H1 (cell line): Measurements from ENCODE around the gene TAF15. TPM values are rescaled to one million over a fixed set of nuclear protein-coding genes. Genes with fewer than 3 reads are reported as not detected.

ENCODE experiments used
- CTCF ChIA-PET: fragments of 300-600 bp; sonication (Branson Sonifier 250); formaldehyde crosslinking; loops from one replicate; lab custom pipeline; 2021; ENCODE audit not compliant: partially characterized antibody; lab: Charles Lee
- POLR2A ChIA-PET: fragments of 300-600 bp; sonication (Branson Sonifier 250); formaldehyde crosslinking; loops from one replicate; lab custom pipeline; 2021; ENCODE audit warnings: inconsistent platforms; ENCODE audit not compliant: partially characterized antibody; lab: Charles Lee
- DNase-seq, 2 experiments: peaks; one replicate each; pipeline versions ENCODE4 v3.0.0 to v3.0.0-alpha.2; 2010 to 2022; ENCODE audit warnings: low spot score in 2 of 2, low read depth in 1 of 2, mixed read lengths in 1 of 2
- FAIRE-seq: peaks from 2 replicates; lab custom pipeline; 2011; peaks lifted over from hg19 to GRCh38; lab: Jason Lieb, UNC
- H2AFZ ChIP-seq: 2 replicates; pipeline ENCODE4 v1.8.1; 2012; ENCODE audit warnings: low read length, inconsistent platforms
- H2AK5ac ChIP-seq: 2 replicates; pipeline ENCODE4 v1.6.1; 2013; ENCODE audit warnings: low read depth, low read length
- H2BK120ac ChIP-seq: replicated peaks from 2 replicates; pipeline ENCODE3; 2013; ENCODE audit warnings: low read depth, low read length, inconsistent platforms
- H2BK12ac ChIP-seq: 2 replicates; pipeline ENCODE4 v1.6.1; 2013; ENCODE audit warnings: low read depth, low read length
- H2BK15ac ChIP-seq: 2 replicates; pipeline ENCODE4 v1.6.1; 2013; ENCODE audit warnings: low read length
- H2BK20ac ChIP-seq: 2 replicates; pipeline ENCODE4 v1.6.1; 2013; ENCODE audit warnings: low read length
- H2BK5ac ChIP-seq: 2 replicates; pipeline ENCODE4 v1.6.1; 2013; ENCODE audit warnings: low read depth, low read length
- H3K14ac ChIP-seq: 2 replicates; pipeline ENCODE4 v1.6.1; 2013; ENCODE audit warnings: inconsistent platforms; ENCODE audit not compliant: insufficient read length
- H3K18ac ChIP-seq: 2 replicates; pipeline ENCODE4 v1.6.1; 2013; ENCODE audit warnings: low read length; ENCODE audit errors: extremely low read depth
- H3K23ac ChIP-seq: 2 replicates; pipeline ENCODE4 v1.6.1; 2013; ENCODE audit warnings: inconsistent platforms; ENCODE audit not compliant: insufficient read length
- H3K23me2 ChIP-seq: 2 replicates; pipeline ENCODE4 v1.6.1; 2013; ENCODE audit warnings: low read depth, low read length
- H3K27ac ChIP-seq: 2 replicates; pipeline ENCODE4 v1.6.1; 2011; ENCODE audit warnings: low read depth, low read length, inconsistent platforms
- H3K27me3 ChIP-seq, 4 experiments: replicated peaks in 1 of 4; 1 replicate in 1 of 4; 2 replicates in 3 of 4; pipeline versions ENCODE4 v1.6.1 to v1.8.1; 2011 to 2013; ENCODE audit warnings: low read length in 3 of 4, mild to moderate bottlenecking in 3 of 4, inconsistent platforms in 2 of 4, mixed read lengths in 2 of 4, moderate library complexity in 1 of 4; ENCODE audit not compliant: control insufficient read depth in 3 of 4, insufficient read depth in 3 of 4; ENCODE audit errors: extremely low read depth in 1 of 4
- H3K36me3 ChIP-seq, 4 experiments: 2 replicates each; pipeline versions ENCODE4 v1.6.1 to v1.8.1; 2011 to 2013; ENCODE audit warnings: mild to moderate bottlenecking in 4 of 4, low read length in 3 of 4, moderate library complexity in 2 of 4, control low read depth in 1 of 4, inconsistent platforms in 1 of 4; ENCODE audit not compliant: insufficient read depth in 4 of 4, control insufficient read depth in 2 of 4
- H3K4ac ChIP-seq: replicated peaks from 2 replicates; pipeline ENCODE3; 2013; ENCODE audit warnings: low read length, low read depth, mixed read lengths, inconsistent platforms; ENCODE audit not compliant: insufficient read length
- H3K4me1 ChIP-seq, 4 experiments: replicated peaks in 1 of 4; 1 replicate in 1 of 4; 2 replicates in 3 of 4; pipeline versions ENCODE4 v1.6.1 to v1.8.1; 2011 to 2013; ENCODE audit warnings: low read length in 3 of 4, inconsistent platforms in 2 of 4, mixed read lengths in 1 of 4; ENCODE audit not compliant: insufficient read depth in 4 of 4, control insufficient read depth in 3 of 4
- H3K4me2 ChIP-seq, 2 experiments: 2 replicates each; pipeline versions ENCODE4 v1.6.1 to v1.8.1; 2011 to 2013; ENCODE audit warnings: low read depth in 2 of 2, low read length in 2 of 2, control low read depth in 1 of 2, inconsistent platforms in 1 of 2, mild to moderate bottlenecking in 1 of 2; ENCODE audit not compliant: insufficient read depth in 1 of 2
- H3K4me3 ChIP-seq, 4 experiments: fragments of 200-600, 300-600 bp in 1 of 4; sonication (generic), shearing (Covaris generic), sonication (Bioruptor Twin) in 1 of 4; 2 replicates each; pipeline versions ENCODE4 v1.5.1 to v1.8.1; 2011 to 2016; ENCODE audit warnings: low read length in 4 of 4, low read depth in 3 of 4, control low read depth in 2 of 4, inconsistent platforms in 2 of 4, mild to moderate bottlenecking in 2 of 4, mixed read lengths in 1 of 4, moderate library complexity in 1 of 4; ENCODE audit not compliant: insufficient read depth in 2 of 4; ENCODE audit errors: extremely low read depth in 1 of 4
- H3K56ac ChIP-seq: replicated peaks from 2 replicates; pipeline ENCODE3; 2013; ENCODE audit warnings: low read depth, mild to moderate bottlenecking, mixed read lengths, low read length, inconsistent platforms; ENCODE audit not compliant: insufficient read length
- H3K79me1 ChIP-seq: 2 replicates; pipeline ENCODE4 v1.6.1; 2013; ENCODE audit warnings: low read depth, low read length, control low read depth
- H3K79me2 ChIP-seq, 2 experiments: 2 replicates each; pipeline versions ENCODE4 v1.6.1 to v1.8.1; 2012 to 2013; ENCODE audit warnings: low read length in 2 of 2, mild to moderate bottlenecking in 2 of 2, inconsistent platforms in 1 of 2; ENCODE audit not compliant: insufficient read depth in 2 of 2, control insufficient read depth in 1 of 2
- H3K9ac ChIP-seq, 4 experiments: replicated peaks in 1 of 4; 1 replicate in 1 of 4; 2 replicates in 3 of 4; pipeline versions ENCODE4 v1.6.1 to v1.8.1; 2011 to 2013; ENCODE audit warnings: low read depth in 3 of 4, low read length in 3 of 4, control low read depth in 2 of 4, mild to moderate bottlenecking in 2 of 4, moderate library complexity in 2 of 4, inconsistent platforms in 1 of 4; ENCODE audit errors: extremely low read depth in 1 of 4
- H3K9me3 ChIP-seq, 2 experiments: 2 replicates each; pipeline versions ENCODE4 v1.6.1 to v1.8.1; 2012 to 2013; ENCODE audit warnings: mild to moderate bottlenecking in 2 of 2, moderate library complexity in 2 of 2, control low read depth in 1 of 2, inconsistent platforms in 1 of 2, low read depth in 1 of 2, low read length in 1 of 2, mixed read lengths in 1 of 2; ENCODE audit not compliant: insufficient read depth in 2 of 2
- H4K20me1 ChIP-seq, 2 experiments: replicated peaks in 1 of 2; 2 replicates each; pipeline versions ENCODE3 to v1.8.1; 2011 to 2013; ENCODE audit warnings: inconsistent platforms in 2 of 2, low read length in 2 of 2, mild to moderate bottlenecking in 1 of 2; ENCODE audit not compliant: insufficient read depth in 2 of 2, control insufficient read depth in 1 of 2
- H4K5ac ChIP-seq: 2 replicates; pipeline ENCODE4 v1.6.1; 2013; ENCODE audit warnings: low read length, low read depth, mixed read lengths, inconsistent platforms; ENCODE audit not compliant: insufficient read length
- H4K8ac ChIP-seq: 2 replicates; pipeline ENCODE4 v1.8.0; 2013; ENCODE audit warnings: mild to moderate bottlenecking, moderate library complexity, low read length, inconsistent platforms; ENCODE audit not compliant: insufficient read depth; ENCODE audit errors: extremely low read depth
- H4K91ac ChIP-seq: replicated peaks from 2 replicates; pipeline ENCODE3; 2013; ENCODE audit warnings: low read length, mixed read lengths, inconsistent platforms; ENCODE audit not compliant: insufficient read length
- CREB1 ChIP-seq: IDR thresholded peaks from 2 replicates; pipeline ENCODE4 v1.6.1; 2012; ENCODE audit warnings: inconsistent platforms
- EGR1 ChIP-seq: IDR thresholded peaks from 2 replicates; pipeline ENCODE4 v1.6.1; 2011; ENCODE audit warnings: low read depth, low read length, borderline replicate concordance
- EZH2 ChIP-seq: fragments of 200-600 bp; sonication (generic); IDR thresholded peaks from 2 replicates; pipeline ENCODE4 v1.7.1; 2012; ENCODE audit warnings: low read depth, mild to moderate bottlenecking, moderate library complexity, low read length, inconsistent platforms; ENCODE audit not compliant: severe bottlenecking
- WGBS, 2 experiments: shearing (Covaris generic) in 1 of 2; methylation state at CpG; one replicate each; pipeline versions ENCODE4 v1.1.6 to v1.1.7; 2013 to 2015; ENCODE audit warnings: low lambda C conversion rate in 2 of 2, mixed read lengths in 2 of 2, inconsistent platforms in 1 of 2, low coverage in 1 of 2, missing lambda C conversion rate in 1 of 2; ENCODE audit not compliant: insufficient replicate concordance in 2 of 2, insufficient coverage in 1 of 2, insufficient read length in 1 of 2; ENCODE audit errors: extremely low coverage in 1 of 2, missing lambda C conversion rate in 1 of 2; 5-methylcytosine and 5-hydroxymethylcytosine counted together
- polyA plus RNA-seq, 7 experiments: library from polyadenylated mRNA; depleted of rRNA in 3 of 7; stranded (reverse) in 5 of 7; unstranded in 2 of 7; fragments of >200 nt in 5 of 7; fragments of 200-250 nt in 2 of 7; gene quantifications; 1 replicate in 5 of 7; 2 replicates in 1 of 7; 4 replicates in 1 of 7; pipeline versions ENCODE4 v1.2.1 to v1.2.3, GENCODE V29; 2011 to 2013; ENCODE audit warnings: missing spikeins in 2 of 7, mixed read lengths in 2 of 7
- total RNA-seq: library from RNA; stranded (reverse); fragmentation: NEBNext Ultra II Directional; extraction: Animal tissue kit (Norgen Biotek cat#: 25700); gene quantifications from 2 replicates; pipeline ENCODE4 v1.2.1, GENCODE V29; 2021
- TF ChIP-seq, protein P1 (sequence below): IDR thresholded peaks from 2 replicates; pipeline ENCODE4 v1.6.1; 2012; ENCODE audit warnings: inconsistent platforms

TAF15 gene
- total and polyA plus RNA-seq, 2 of the 8 experiments (the other 6 are each of a cell fraction or from before 2014, with no cell fraction given), result 80.1 to 338 TPM

DNA sequence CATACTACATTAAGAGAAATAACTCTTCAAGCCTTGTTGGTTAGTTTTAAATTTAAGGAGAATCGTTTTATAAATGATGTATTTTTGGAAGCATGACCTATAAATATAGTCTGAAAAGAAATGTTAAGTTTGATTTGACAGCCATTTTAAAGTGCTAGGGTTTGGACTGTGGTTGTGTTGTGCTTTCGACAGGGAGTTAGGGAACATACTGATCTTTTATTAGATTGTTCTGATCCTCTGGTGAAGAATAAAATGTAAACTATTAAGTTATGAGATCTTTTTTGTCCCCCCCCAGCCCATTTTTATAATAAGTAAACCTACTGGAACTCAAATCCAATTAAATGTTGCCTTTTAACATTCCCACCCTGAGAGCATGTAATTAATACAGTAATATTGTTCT is 12.0 kb downstream of the TAF15 start:
- TF ChIP-seq EGR1 (no peak), EZH2 (no peak), CREB1 (no peak)
- TF ChIP-seq, protein P1, sequence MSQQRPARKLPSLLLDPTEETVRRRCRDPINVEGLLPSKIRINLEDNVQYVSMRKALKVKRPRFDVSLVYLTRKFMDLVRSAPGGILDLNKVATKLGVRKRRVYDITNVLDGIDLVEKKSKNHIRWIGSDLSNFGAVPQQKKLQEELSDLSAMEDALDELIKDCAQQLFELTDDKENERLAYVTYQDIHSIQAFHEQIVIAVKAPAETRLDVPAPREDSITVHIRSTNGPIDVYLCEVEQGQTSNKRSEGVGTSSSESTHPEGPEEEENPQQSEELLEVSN, result no peak
- ChIA-PET POLR2A (no interaction called here), CTCF (no interaction called here)
- H3K4me3 ChIP-seq, result no peak overlapping the region
- no peak overlapping the region for H3K56ac ChIP-seq
- H3K23me2 ChIP-seq, result no peaks in the 10 kb centered on the region
- H3K23ac ChIP-seq, result no peak overlapping the region
- peaks cover 1 to 66% of the 10 kb centered on the region in 2 experiments; a peak in 3 of 4 replicates for H3K79me2 ChIP-seq
- no peak overlapping the region for H4K91ac ChIP-seq
- H3K79me1 ChIP-seq, result no peaks in the 10 kb centered on the region
- no peak overlapping the region for H2BK15ac ChIP-seq
- DNase-seq (no peak), FAIRE-seq (no peak)
- H3K4ac ChIP-seq, result no peak overlapping the region
- no peak overlapping the region for H2BK5ac ChIP-seq
- H3K4me1 ChIP-seq, result no peaks in the 10 kb centered on the region
- no peak overlapping the region for H2BK20ac ChIP-seq
- H4K20me1 ChIP-seq, result peaks cover 3 to 9% of the 10 kb centered on the region in 2 experiments
- H4K5ac ChIP-seq, result no peak overlapping the region
- no peak overlapping the region for H3K18ac ChIP-seq
- H3K27ac ChIP-seq, result no peak overlapping the region
- no peaks in the 10 kb centered on the region for H3K27me3 ChIP-seq
- H3K9ac ChIP-seq, result no peak overlapping the region
- H3K9me3 ChIP-seq, result no peaks in the 10 kb centered on the region
- no peak overlapping the region for H2BK120ac ChIP-seq
- 94% methylated on average over 2 of the region's 2 CpGs; no CpG with 5 or more reads in 1 of the 2 experiments for WGBS, 2 experiments
- H3K36me3 ChIP-seq, result peaks cover 27 to 96% (median 68%) of the 10 kb centered on the region in 4 experiments
- no peak overlapping the region for H3K4me2 ChIP-seq
- no peak overlapping the region for H3K14ac ChIP-seq
- no peak overlapping the region for H2BK12ac ChIP-seq
- no peak overlapping the region for H2AK5ac ChIP-seq
- H4K8ac ChIP-seq, result no peak overlapping the region
- H2AFZ ChIP-seq, result no peak overlapping the region
